ENCODE data around the gene CISH.
A peak's percentile ranks its signal among the peaks of the same experiment; 100 is the strongest.

Gene CISH

DNA sequence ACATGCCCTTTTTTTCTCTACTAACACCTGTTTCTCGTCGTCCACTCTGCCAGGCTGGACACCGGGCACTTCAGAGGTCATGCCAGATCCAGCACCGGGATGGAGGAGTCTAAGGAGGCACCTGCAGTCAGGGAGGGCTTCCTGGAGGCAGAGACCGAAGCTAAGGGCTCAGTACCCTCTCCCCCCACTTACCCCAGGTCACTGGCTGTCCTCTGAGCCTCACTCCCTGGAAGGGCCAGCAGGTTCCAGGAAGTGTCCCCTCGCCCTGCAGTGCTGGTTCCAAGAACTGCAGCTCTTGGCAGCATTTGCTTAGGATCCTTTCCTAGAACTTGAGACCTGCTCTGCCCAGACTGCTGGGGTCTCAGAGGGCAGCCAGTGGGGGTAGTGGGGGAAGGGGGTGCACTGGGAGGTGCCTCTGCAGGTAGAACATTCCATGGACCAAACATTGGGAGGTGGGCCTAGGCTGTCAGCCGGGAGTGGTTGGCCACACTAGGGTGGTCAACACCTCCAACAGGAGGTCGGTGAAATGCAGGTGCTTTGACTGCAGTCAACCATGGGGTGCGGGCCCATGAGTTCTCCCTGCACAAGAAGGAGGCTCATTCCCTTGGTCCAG is 11.3 kb downstream of the CISH start:
- peaks cover 78% of the 10 kb centered on the region for H3K4me1 Mint-ChIP-seq
- no peak overlapping the region for H3K4me3 Mint-ChIP-seq
- H3K36me3 Mint-ChIP-seq, result peaks cover 4% of the 10 kb centered on the region
- H3K27ac Mint-ChIP-seq, result peak overlapping the region; percentile 33
- H3K9me3 Mint-ChIP-seq, result no peaks in the 10 kb centered on the region
- no peaks in the 10 kb centered on the region for H3K27me3 Mint-ChIP-seq

DNA sequence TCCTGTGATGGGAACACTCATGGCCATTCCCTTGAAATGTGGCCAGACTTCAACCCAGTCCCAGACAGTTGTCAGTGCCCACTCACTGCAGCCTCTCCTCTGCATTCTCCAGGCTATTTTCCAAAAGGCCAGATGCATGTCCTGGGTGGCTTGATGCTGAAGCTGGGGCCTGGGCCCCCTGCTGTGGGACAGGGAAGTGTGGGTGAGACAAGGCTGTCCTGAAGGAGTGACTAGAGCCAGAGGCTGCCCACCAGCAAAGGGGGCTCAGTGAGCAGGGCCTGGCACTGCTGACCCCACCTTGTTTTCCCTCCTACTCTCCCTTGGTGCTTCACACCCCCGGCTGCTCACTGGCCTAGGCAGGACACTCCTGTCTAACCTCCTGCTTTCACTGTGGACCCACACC is 11.9 kb downstream of the CISH start:
- H3K4me3 Mint-ChIP-seq, result no peak overlapping the region
- H3K9me3 Mint-ChIP-seq, result no peaks in the 10 kb centered on the region
- no peaks in the 10 kb centered on the region for H3K27me3 Mint-ChIP-seq
- H3K36me3 Mint-ChIP-seq, result peaks cover 1% of the 10 kb centered on the region
- peaks cover 78% of the 10 kb centered on the region for H3K4me1 Mint-ChIP-seq
- peak overlapping the region; percentile 33 for H3K27ac Mint-ChIP-seq

DNA sequence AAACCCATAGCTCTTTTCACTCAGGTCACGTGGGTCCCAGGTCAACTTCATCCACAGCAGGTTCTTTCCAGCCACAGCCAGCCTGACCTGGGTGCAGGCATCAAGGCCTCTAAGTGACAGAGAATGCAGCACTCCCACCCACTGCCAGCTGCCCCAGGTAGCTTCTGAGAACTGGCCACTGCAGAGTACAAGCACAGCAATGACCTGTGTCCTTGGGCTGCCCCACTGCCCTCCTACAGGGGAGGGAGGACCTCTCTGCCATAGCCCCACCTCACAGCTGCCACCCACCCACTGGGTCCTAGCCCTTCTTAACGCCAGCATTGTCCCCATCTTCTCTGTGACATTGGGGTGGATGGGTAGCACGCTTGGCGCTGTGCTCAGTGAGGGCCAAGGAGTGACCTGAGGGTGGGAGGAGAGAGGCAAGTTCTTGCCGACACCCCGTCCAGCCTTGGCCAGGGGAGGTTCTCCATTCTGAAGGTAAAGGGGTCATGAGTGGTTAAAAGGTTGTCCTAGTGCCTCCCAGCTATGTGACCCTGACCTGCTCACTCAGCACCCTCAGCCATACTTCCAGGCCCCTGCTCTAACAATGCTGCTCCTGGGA is 12.4 kb downstream of the CISH start:
- no peak overlapping the region for H3K27ac Mint-ChIP-seq
- peaks cover 1% of the 10 kb centered on the region for H3K36me3 Mint-ChIP-seq
- no peak overlapping the region for H3K4me3 Mint-ChIP-seq
- no peaks in the 10 kb centered on the region for H3K27me3 Mint-ChIP-seq
- peaks cover 78% of the 10 kb centered on the region for H3K4me1 Mint-ChIP-seq
- no peaks in the 10 kb centered on the region for H3K9me3 Mint-ChIP-seq

DNA sequence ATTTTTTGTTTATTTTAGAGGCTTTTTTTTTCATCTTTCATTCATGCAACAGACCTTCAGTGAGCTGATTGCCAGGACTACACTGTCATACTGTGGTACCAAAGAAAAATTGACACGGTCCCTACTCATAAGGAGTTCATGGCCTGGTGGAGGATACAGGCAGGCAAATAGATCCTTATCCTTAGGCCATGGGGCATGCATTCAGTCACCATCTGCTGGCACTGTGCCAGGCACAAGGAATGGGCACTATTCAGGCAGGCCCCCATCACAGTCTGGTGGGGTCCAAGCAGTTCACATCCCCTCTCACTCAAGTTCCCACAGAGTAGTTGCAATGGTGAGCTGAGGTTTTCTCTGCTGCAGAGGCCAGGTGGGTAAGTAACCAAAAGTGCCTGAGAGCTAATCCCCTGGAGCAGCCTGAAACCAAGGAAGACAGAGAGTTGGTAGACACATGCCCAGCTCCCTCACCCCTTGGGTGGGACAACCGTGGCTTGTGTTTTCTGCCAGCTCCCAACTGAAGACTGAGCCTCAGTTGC is 17.3 kb downstream of the CISH start:
- H3K4me3 Mint-ChIP-seq, result no peak overlapping the region

DNA sequence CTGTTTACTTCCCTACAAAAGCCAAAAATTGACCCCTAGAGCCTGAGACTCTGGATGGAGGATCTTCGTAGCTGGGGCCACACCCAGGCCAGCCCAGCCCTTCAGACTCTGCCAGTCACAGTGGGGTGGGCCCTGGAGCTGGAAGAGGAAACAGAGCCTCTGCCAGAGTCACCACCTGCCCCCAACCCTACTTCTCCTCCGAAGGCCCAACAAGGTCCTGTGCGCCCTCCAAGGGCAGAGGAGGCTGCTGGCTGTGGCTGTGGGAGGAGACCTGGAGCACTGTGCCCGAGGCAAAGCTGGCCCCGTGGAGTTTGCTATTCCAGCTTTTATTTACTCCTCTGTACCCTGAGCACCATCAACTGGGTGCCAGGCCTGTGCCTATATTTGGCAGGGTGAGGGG is 19.0 kb downstream of the CISH start:
- no peaks in the 10 kb centered on the region for H3K27me3 Mint-ChIP-seq
- peak overlapping the region; percentile 40 for H3K4me3 Mint-ChIP-seq
- H3K9me3 Mint-ChIP-seq, result no peaks in the 10 kb centered on the region
- H3K4me1 Mint-ChIP-seq, result peaks cover 79% of the 10 kb centered on the region
- H3K27ac Mint-ChIP-seq, result peak overlapping the region; percentile 95
- peaks cover 1% of the 10 kb centered on the region for H3K36me3 Mint-ChIP-seq

More for the DNA sequence above, 17.3 kb downstream of the CISH start:
- Mint-ChIP-seq H3K27ac (peak overlapping the region; percentile 69), H3K4me1 (peaks cover 72% of the 10 kb centered on the region), H3K9me3 (no peaks in the 10 kb centered on the region), H3K27me3 (no peaks in the 10 kb centered on the region), H3K36me3 (peaks cover 1% of the 10 kb centered on the region)

- peaks cover 87% of the 10 kb centered on the region for H3K4me1 Mint-ChIP-seq
- H3K36me3 Mint-ChIP-seq, result peaks cover 1% of the 10 kb centered on the region
- peak overlapping the region; percentile 95 for H3K27ac Mint-ChIP-seq
- H3K27me3 Mint-ChIP-seq, result no peaks in the 10 kb centered on the region
- H3K4me3 Mint-ChIP-seq, result peak overlapping the region; percentile 67
- H3K9me3 Mint-ChIP-seq, result no peaks in the 10 kb centered on the region
These were observed 20.3 kb downstream of the CISH start for GRCh38 chr3:50591196-50591741.

- Mint-ChIP-seq H3K4me1 (peaks cover 81% of the 10 kb centered on the region), H3K4me3 (peak overlapping the region; percentile 54), H3K9me3 (no peaks in the 10 kb centered on the region), H3K27me3 (no peaks in the 10 kb centered on the region), H3K36me3 (peaks cover 4% of the 10 kb centered on the region), H3K27ac (peak overlapping the region; percentile 89)
These were observed 22.7 kb downstream of the CISH start for GRCh38 chr3:50588759-50589433.

- H3K36me3 Mint-ChIP-seq, result peaks cover 8% of the 10 kb centered on the region
- H3K27me3 Mint-ChIP-seq, result no peaks in the 10 kb centered on the region
- peak overlapping the region; percentile 89 for H3K27ac Mint-ChIP-seq
- H3K4me1 Mint-ChIP-seq, result peaks cover 81% of the 10 kb centered on the region
- peak overlapping the region; percentile 61 for H3K4me3 Mint-ChIP-seq
- H3K9me3 Mint-ChIP-seq, result no peaks in the 10 kb centered on the region
These were observed 23.5 kb downstream of the CISH start for GRCh38 chr3:50587806-50588758.

DNA sequence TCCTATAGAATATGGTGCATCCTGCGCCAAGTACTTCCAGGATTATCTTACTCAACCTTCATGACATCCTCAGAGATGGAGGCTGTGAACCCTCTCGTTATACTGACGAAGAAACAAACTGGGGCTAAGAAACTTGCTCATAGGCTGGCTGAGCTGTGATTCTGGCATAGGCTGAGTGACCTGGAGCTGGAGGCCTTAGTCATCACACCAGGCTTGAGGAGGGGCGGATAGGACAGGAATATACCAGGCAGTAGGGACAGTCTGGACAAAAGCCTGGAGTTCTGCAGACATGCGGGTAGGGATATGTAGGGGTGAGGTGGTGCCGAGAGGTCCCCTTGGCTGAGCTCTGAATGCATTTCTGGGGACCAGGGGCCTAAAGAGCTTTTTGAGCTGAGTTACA is 24.2 kb downstream of the CISH start:
- Mint-ChIP-seq H3K27ac (peak overlapping the region; percentile 89), H3K27me3 (no peaks in the 10 kb centered on the region), H3K9me3 (no peaks in the 10 kb centered on the region), H3K36me3 (peaks cover 8% of the 10 kb centered on the region), H3K4me1 (peaks cover 75% of the 10 kb centered on the region), H3K4me3 (peak overlapping the region; percentile 61)

GRCh38 chr3:50586763-50587070 is 24.9 kb downstream of the CISH start:
- peaks cover 9% of the 10 kb centered on the region for H3K36me3 Mint-ChIP-seq
- no peak overlapping the region for H3K4me3 Mint-ChIP-seq
- H3K9me3 Mint-ChIP-seq, result no peaks in the 10 kb centered on the region
- peaks cover 73% of the 10 kb centered on the region for H3K4me1 Mint-ChIP-seq
- no peaks in the 10 kb centered on the region for H3K27me3 Mint-ChIP-seq
- H3K27ac Mint-ChIP-seq, result peak overlapping the region; percentile 86

DNA sequence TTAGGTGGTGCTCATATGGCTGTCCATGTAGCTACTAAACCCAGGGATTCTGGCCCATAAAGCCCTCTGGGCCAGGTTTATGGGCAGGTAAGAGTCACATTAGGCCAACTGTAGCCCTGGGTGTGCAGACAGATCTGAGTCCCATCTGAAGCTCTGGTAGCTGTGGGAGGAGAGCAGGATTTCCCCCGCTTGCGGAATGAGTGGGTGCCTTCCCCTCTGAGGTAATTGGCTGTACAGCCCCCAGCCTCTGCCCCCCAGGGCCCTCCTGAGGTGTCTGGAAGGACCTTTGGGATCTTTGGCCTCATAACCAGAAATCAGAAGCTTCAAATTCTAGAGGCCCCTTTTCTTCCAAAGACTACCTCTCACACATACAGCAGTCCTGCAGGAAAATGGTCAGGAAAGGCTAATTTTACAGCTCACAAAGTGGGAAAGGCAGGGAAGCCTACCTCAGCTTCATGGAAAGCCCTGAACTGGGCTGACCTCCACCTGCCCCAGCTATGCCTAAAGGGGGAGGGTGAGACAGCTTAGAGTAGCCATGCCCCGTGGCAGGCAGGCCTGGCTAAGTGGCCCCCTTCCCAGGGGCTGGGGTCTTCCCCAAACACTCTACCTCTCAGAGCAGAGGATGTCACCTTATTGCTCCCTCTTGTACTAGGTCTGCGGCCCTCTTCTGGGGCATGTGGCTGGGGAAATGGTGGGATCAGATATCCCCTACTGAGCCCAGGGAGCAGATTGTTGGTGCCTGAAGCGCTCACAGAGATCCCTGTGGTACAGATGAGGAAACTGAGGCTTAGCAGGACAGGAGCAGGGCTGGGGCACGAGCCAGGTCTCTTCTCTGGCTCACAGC is 25.4 kb downstream of the CISH start:
- Mint-ChIP-seq H3K4me3 (no peak overlapping the region), H3K27me3 (no peaks in the 10 kb centered on the region), H3K36me3 (peaks cover 9% of the 10 kb centered on the region), H3K27ac (peak overlapping the region; percentile 80), H3K9me3 (no peaks in the 10 kb centered on the region), H3K4me1 (peaks cover 73% of the 10 kb centered on the region)

- Mint-ChIP-seq H3K27ac (peak overlapping the region; percentile 65), H3K36me3 (peaks cover 11% of the 10 kb centered on the region), H3K4me1 (peaks cover 65% of the 10 kb centered on the region), H3K4me3 (no peak overlapping the region), H3K9me3 (no peaks in the 10 kb centered on the region), H3K27me3 (no peaks in the 10 kb centered on the region)
These were observed 27.2 kb downstream of the CISH start for GRCh38 chr3:50584391-50584790.

GRCh38 chr3:50583897-50584296 is 27.7 kb downstream of the CISH start:
- no peaks in the 10 kb centered on the region for H3K27me3 Mint-ChIP-seq
- H3K36me3 Mint-ChIP-seq, result peaks cover 13% of the 10 kb centered on the region
- peak overlapping the region; percentile 94 for H3K27ac Mint-ChIP-seq
- H3K4me1 Mint-ChIP-seq, result peaks cover 61% of the 10 kb centered on the region
- H3K4me3 Mint-ChIP-seq, result no peak overlapping the region
- H3K9me3 Mint-ChIP-seq, result no peaks in the 10 kb centered on the region

DNA sequence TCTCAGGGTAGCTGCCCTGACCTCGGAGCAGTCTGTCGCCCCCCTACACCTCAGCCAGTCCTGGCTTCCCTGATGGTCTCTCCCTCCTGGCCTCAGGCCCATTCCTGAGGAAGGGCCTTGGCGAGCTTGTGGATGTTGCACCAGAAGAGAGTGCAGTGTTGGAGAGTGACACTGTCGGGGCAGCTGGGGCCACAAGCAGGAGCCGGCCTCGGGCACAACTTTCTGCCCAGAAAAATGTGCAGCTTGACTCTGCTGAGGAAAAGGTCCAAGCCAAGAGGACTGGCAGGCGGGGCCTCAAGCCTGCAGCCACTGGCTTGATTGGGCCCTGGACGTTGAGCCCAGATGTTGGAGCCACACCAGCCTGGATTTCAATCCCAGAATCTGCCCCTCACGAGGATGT is 29.5 kb downstream of the CISH start:
- Mint-ChIP-seq H3K4me1 (peaks cover 50% of the 10 kb centered on the region), H3K9me3 (no peaks in the 10 kb centered on the region), H3K4me3 (no peak overlapping the region), H3K36me3 (peaks cover 15% of the 10 kb centered on the region), H3K27ac (no peak overlapping the region), H3K27me3 (no peaks in the 10 kb centered on the region)

Measured in activated naive CD4-positive, alpha-beta T cell treated with anti-CD3 and anti-CD28 coated beads, Interleukin-2, amount 50 U/mL, for 24 hours (primary cell).